NCI-H748 (cell line): ENCODE results near the gene TMEM94.
"Not testable (repeated sequence)": the region's sequence is repeated elsewhere in the genome, so short reads cannot be mapped to it uniquely, and the experiment has no call there.

Experiments used
- DNase-seq: peaks from one replicate; lab custom pipeline; 2025; ENCODE audit not compliant: unreplicated experiment; lab: John Stamatoyannopoulos, UW

Gene TMEM94

GRCh38 chr17:75476271-75476671, 19.8 kb downstream of the TMEM94 start:
- no peak for DNase-seq

- no peak for DNase-seq
Measured at GRCh38 chr17:75476752-75477489, 20.5 kb downstream of the TMEM94 start.

- DNase-seq = not testable (repeated sequence)
Measured at GRCh38 chr17:75477490-75477862, 21.0 kb downstream of the TMEM94 start.

GRCh38 chr17:75478508-75478907, 22.1 kb downstream of the TMEM94 start:
- DNase-seq = no peak

- no peak for DNase-seq
Measured at GRCh38 chr17:75480281-75480680, 23.8 kb downstream of the TMEM94 start.

- DNase-seq = no peak
Measured at GRCh38 chr17:75481194-75482068, 25.0 kb downstream of the TMEM94 start.

GRCh38 chr17:75482098-75482942, 25.9 kb downstream of the TMEM94 start:
- no peak for DNase-seq

GRCh38 chr17:75485688-75486087, 29.3 kb downstream of the TMEM94 start:
- DNase-seq = no peak

GRCh38 chr17:75486151-75486550, 29.7 kb downstream of the TMEM94 start:
- no peak for DNase-seq

- DNase-seq = no peak
Measured at GRCh38 chr17:75486951-75487350, 30.5 kb downstream of the TMEM94 start.

GRCh38 chr17:75487351-75488070, 31.1 kb downstream of the TMEM94 start:
- DNase-seq = no peak

- DNase-seq = no peak
Measured at GRCh38 chr17:75488693-75489510, 32.5 kb downstream of the TMEM94 start.

- no peak for DNase-seq
Measured at GRCh38 chr17:75489511-75489955, 33.1 kb downstream of the TMEM94 start.

GRCh38 chr17:75490173-75490743, 33.8 kb downstream of the TMEM94 start:
- no peak for DNase-seq

- DNase-seq = no peak
Measured at GRCh38 chr17:75490953-75491649, 34.7 kb downstream of the TMEM94 start.

GRCh38 chr17:75491680-75492079, 35.2 kb downstream of the TMEM94 start:
- no peak for DNase-seq

GRCh38 chr17:75492555-75493168, 36.2 kb downstream of the TMEM94 start:
- no peak for DNase-seq

GRCh38 chr17:75493476-75494129, 37.2 kb downstream of the TMEM94 start:
- no peak for DNase-seq
